Uterus (tissue), 2 donors: ENCODE results near the gene LRRC57.

Source experiments
- POLR2A ChIP-seq, 2 donors: fragments of 450-650 bp; IDR thresholded peaks; one replicate each; pipeline ENCODE4 v1.6.1; 2016; ENCODE audit warnings: antibody characterized with exemption in 2 of 2, mild to moderate bottlenecking in 1 of 2, moderate library complexity in 1 of 2
- TF ChIP-seq, protein P1 (sequence below), 4 experiments: fragments of 200-600 bp in 2 of 4; fragments of 450-650 bp in 2 of 4; sonication (generic) in 2 of 4; IDR thresholded peaks; one replicate each; pipeline ENCODE4 v1.5.1; 2016 to 2019; ENCODE audit warnings: antibody characterized with exemption in 4 of 4, mild to moderate bottlenecking in 2 of 4, moderate library complexity in 1 of 4

DNA sequence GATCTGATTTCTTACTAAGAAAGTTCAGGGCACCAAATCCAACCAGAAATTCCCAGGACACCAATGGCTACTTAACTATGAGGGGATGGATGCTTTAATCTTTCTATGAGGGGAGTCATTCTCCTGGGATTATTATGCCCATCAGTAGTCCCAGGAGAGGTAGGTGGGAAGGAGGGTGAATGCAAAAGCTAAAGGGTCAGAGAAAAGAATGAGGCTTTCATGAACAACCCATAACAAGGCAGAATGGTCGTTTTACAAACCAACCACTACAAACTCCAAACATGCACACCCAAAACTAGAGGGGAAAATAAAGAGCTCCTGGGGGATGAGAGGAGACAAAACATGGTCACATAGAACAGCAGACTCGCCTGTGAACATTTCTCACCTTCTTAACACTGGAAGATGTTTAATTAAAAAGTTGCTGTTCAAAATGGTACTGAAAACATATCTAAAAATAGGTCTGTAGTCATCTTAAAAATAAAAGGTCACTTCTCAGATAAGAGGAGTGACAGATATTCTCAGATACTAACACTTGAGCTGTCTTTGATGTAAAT lies 30.5 kb upstream of the LRRC57 start:
- TF ChIP-seq, protein P1, sequence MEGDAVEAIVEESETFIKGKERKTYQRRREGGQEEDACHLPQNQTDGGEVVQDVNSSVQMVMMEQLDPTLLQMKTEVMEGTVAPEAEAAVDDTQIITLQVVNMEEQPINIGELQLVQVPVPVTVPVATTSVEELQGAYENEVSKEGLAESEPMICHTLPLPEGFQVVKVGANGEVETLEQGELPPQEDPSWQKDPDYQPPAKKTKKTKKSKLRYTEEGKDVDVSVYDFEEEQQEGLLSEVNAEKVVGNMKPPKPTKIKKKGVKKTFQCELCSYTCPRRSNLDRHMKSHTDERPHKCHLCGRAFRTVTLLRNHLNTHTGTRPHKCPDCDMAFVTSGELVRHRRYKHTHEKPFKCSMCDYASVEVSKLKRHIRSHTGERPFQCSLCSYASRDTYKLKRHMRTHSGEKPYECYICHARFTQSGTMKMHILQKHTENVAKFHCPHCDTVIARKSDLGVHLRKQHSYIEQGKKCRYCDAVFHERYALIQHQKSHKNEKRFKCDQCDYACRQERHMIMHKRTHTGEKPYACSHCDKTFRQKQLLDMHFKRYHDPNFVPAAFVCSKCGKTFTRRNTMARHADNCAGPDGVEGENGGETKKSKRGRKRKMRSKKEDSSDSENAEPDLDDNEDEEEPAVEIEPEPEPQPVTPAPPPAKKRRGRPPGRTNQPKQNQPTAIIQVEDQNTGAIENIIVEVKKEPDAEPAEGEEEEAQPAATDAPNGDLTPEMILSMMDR (IDR thresholded peaks at IDR 0.05): no peak
- no peak for TF ChIP-seq POLR2A (IDR thresholded peaks at IDR 0.05)
